Endothelial cell of umbilical vein (primary cell): Measurements from ENCODE around the gene ZNF792.
A peak's percentile ranks its signal among the peaks of the same experiment; 100 is the strongest.

Experiments used
- POLR2A ChIP-seq: IDR thresholded peaks from 2 replicates; pipeline ENCODE4 v1.6.1; 2012; ENCODE audit warnings: low read depth, mild to moderate bottlenecking, control low read depth, low read length
- TF ChIP-seq, protein P1 (sequence below), 2 donors: IDR thresholded peaks; 1 replicate in 1 of 2; 2 replicates in 1 of 2; pipeline ENCODE4 v1.5.1; 2011; ENCODE audit warnings: low read length in 2 of 2, mild to moderate bottlenecking in 2 of 2, moderate library complexity in 2 of 2, control low read depth in 1 of 2, inconsistent platforms in 1 of 2, low read depth in 1 of 2; ENCODE audit not compliant: insufficient read depth in 1 of 2; ENCODE audit errors: extremely low read depth in 1 of 2

DNA sequence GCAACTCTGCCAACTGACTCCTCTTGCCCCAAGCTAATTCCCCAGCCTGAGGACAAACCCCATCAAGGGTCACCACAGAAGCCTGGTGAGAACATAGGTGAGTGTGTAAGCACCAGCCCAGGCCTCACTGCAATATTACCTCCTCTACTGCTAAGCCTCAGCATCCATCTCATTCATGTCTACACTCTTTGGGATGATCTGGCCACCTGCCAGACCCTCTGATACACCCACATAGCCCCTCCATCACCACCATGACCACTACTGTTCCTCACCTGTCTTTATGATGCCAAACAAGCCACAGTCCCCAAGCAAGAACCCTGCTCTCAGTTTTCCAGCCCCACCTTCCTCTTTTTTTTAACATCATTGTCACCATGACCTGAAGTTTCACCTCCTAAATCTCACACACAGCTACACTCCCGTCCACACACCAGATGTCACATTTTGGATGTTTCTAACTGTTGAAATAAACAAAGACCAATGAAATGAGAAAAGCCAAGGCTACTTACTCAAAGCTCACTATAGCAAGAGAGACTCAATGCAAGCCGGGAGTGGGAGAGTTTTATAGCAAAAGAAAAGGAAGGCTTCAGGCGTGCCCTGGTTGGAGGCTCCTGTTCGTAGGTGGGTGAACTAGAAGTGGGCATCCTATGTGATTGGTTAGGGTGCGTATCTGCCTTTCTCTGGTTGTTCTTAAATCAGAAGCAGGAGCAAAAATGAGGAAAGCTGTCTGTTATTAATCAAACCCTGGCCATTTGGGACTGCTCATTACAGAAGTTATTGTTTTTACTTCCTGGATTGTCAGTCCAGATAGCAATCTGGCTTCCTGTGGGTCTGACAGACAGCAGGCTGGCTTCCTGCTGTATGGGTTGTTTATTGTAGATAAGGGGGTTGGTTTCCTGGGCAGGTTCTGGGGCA is 2.0 kb downstream of the ZNF792 start:
- TF ChIP-seq POLR2A = peak; percentile 99
- TF ChIP-seq, protein P1, sequence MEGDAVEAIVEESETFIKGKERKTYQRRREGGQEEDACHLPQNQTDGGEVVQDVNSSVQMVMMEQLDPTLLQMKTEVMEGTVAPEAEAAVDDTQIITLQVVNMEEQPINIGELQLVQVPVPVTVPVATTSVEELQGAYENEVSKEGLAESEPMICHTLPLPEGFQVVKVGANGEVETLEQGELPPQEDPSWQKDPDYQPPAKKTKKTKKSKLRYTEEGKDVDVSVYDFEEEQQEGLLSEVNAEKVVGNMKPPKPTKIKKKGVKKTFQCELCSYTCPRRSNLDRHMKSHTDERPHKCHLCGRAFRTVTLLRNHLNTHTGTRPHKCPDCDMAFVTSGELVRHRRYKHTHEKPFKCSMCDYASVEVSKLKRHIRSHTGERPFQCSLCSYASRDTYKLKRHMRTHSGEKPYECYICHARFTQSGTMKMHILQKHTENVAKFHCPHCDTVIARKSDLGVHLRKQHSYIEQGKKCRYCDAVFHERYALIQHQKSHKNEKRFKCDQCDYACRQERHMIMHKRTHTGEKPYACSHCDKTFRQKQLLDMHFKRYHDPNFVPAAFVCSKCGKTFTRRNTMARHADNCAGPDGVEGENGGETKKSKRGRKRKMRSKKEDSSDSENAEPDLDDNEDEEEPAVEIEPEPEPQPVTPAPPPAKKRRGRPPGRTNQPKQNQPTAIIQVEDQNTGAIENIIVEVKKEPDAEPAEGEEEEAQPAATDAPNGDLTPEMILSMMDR (IDR thresholded peaks at IDR 0.05; ENCODE audit: extremely low read depth in 1 of 2, insufficient read depth in 1 of 2, low read depth in 1 of 2, low read length in 2 of 2) = no peak
